Measurements from ENCODE around the gene CCDC106. TPM values are rescaled to one million over a fixed set of nuclear protein-coding genes. Genes with fewer than 3 reads are reported as not detected.
A peak's percentile ranks its signal among the peaks of the same experiment; 100 is the strongest.

Gene CCDC106
- total RNA-seq, 4 donors from 2014 or later, result 8.1 to 17.4 (median 14.0) TPM

DNA sequence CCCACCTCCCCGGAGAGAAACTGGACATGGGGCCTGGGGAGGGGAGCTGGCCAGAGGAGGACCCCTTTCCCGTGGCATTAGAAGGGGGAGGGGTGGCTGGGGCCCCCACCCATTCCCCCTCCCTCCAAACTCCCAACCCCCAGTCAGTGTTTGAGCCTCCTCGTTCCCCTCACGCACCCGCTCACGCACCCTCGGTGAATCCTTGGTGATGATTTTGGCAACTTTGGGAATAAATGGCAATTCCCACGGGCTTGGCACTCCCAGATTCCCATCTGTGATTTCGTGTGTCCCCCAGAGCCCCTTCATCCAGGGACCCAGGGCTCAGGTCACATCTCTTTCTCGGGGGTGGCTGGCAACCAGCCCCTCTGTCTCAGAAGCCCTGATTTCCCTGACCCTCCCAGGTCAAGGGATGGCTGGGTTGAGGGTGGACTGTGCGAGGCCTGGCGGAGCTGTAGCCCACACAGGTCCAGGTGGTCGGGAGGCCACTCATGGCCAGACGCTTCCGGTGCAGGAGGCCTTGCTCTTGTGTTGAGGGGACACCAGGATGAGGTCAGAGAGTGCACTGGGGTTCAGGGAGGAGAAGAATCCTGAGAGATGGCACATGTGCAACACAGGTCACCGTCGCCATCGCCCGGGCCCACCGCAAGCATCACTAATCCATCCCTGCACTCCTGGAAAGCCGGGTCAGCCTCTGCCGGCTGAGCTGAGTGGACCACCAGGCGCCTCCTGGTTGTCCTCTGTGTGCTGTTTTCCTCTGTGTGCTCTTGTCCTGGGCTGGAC lies 47.7 kb downstream of the CCDC106 start:
- no peak for TF ChIP-seq POLR2A (IDR thresholded peaks at IDR 0.05)
- TF ChIP-seq, protein P1, sequence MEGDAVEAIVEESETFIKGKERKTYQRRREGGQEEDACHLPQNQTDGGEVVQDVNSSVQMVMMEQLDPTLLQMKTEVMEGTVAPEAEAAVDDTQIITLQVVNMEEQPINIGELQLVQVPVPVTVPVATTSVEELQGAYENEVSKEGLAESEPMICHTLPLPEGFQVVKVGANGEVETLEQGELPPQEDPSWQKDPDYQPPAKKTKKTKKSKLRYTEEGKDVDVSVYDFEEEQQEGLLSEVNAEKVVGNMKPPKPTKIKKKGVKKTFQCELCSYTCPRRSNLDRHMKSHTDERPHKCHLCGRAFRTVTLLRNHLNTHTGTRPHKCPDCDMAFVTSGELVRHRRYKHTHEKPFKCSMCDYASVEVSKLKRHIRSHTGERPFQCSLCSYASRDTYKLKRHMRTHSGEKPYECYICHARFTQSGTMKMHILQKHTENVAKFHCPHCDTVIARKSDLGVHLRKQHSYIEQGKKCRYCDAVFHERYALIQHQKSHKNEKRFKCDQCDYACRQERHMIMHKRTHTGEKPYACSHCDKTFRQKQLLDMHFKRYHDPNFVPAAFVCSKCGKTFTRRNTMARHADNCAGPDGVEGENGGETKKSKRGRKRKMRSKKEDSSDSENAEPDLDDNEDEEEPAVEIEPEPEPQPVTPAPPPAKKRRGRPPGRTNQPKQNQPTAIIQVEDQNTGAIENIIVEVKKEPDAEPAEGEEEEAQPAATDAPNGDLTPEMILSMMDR (IDR thresholded peaks at IDR 0.05), result no peak
- Histone ChIP-seq H3K4me1 (peaks cover 0 to 7% (median 0%) of the 10 kb centered on the region in 4 donors), H3K4me3 (no peak overlapping the region), H3K9me3 (no peaks in the 10 kb centered on the region), H3K27ac (no peak overlapping the region), H3K27me3 (no peaks in the 10 kb centered on the region), H3K36me3 (peaks cover 0 to 99% (median 0%) of the 10 kb centered on the region in 3 donors)
- DNase-seq, result peak in 1 of 3 donors; percentile 35

DNA sequence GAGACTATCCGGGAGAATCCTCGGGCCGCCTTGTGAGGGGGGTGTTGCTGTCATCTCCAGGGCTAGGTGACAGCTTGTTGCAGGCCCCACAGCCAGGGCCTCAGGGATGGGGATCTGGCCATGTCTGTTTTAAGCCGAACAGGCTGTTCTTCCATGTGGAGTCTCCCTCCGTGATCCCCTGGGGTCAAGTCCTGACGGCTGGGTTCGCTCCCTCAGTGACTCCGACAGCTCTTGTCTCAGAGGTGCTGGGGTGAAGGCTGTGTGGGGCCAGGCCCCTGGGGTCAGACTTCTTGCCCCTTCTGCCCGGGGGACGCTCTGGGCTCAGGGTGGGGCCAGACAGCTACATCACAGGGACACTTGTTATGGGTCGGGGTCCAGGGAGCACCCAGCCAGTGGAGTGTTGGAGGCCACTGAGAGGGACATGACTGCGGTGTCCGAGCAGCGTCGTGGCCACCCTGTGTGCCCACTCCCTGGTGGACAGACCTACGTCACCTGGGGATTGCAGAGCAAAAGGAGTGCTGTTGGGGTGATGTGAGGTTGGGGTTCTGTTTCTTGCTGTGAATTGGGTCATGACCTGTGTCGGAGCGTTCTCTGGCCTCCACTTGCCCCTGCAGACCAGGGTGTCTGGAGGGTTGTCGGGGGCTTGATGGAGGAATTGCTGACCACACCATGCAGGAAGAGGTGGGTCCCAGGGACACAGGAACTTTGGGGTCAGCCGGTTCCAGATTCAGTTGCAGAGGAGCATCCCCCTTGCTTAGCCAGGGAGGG lies 48.5 kb downstream of the CCDC106 start:
- peaks cover 0 to 8% (median 0%) of the 10 kb centered on the region in 4 donors for H3K4me1 ChIP-seq
- H3K4me3 ChIP-seq, result no peak overlapping the region
- DNase-seq, result peak in 1 of 3 donors; percentile 36
- no peak for TF ChIP-seq POLR2A (IDR thresholded peaks at IDR 0.05)
- TF ChIP-seq, protein P1 (IDR thresholded peaks at IDR 0.05), result no peak
- H3K9me3 ChIP-seq, result no peaks in the 10 kb centered on the region
- H3K27me3 ChIP-seq, result no peaks in the 10 kb centered on the region
- no peak overlapping the region for H3K27ac ChIP-seq
- H3K36me3 ChIP-seq, result peaks cover 0 to 93% (median 0%) of the 10 kb centered on the region in 3 donors

DNA sequence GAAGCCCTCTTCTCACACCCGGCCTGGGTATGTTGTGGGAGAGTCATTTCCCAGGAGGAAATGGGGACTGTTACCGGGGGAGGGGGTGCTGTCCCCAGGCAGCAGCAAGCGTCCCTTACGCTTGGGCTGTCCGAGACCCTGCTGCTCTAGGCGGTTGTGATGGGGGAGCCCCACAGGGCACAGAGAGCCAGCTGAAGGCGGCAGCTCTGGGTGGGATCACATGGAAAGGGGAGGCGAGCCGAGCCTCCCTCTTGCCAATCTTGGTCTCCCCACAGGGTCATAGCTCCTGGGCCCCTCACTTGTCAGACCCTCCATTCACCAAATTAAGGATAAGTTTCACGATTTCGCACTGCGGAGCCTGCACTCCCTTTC lies 49.0 kb downstream of the CCDC106 start:
- no peak overlapping the region for H3K4me3 ChIP-seq
- H3K36me3 ChIP-seq, result peaks cover 0 to 87% (median 0%) of the 10 kb centered on the region in 3 donors
- H3K27me3 ChIP-seq, result no peaks in the 10 kb centered on the region
- H3K27ac ChIP-seq, result no peak overlapping the region
- DNase-seq, result peak in 1 of 3 donors; percentile 22
- peaks cover 0 to 14% (median 0%) of the 10 kb centered on the region in 4 donors for H3K4me1 ChIP-seq
- TF ChIP-seq POLR2A (IDR thresholded peaks at IDR 0.05), result no peak
- TF ChIP-seq, protein P1 (IDR thresholded peaks at IDR 0.05), result no peak
- H3K9me3 ChIP-seq, result no peaks in the 10 kb centered on the region

DNA sequence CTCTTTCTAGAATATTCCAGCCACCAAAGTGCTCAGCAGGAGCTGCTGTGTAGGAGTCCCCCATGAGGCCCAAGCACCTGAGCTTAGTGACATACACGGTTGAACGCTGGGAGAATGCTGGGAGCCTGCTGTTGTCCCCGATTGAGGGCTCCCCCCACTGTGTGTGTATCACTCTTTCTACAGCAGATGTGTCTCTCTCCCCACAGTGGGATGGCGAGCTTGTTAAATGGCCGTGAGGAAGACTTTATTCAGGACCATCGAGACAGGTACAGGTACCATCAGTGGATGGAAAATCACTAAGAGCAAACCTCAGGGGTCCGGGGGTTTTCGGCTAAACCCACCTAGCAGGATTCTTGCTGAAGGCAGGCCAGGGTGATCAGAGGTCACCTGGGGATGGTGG lies 49.7 kb downstream of the CCDC106 start:
- TF ChIP-seq, protein P1 (IDR thresholded peaks at IDR 0.05), result no peak
- no peak for TF ChIP-seq POLR2A (IDR thresholded peaks at IDR 0.05)
- peak in 1 of 3 donors; percentile 40 for DNase-seq
- Histone ChIP-seq H3K27ac (no peak overlapping the region), H3K9me3 (no peaks in the 10 kb centered on the region), H3K36me3 (peaks cover 0 to 81% (median 0%) of the 10 kb centered on the region in 3 donors), H3K4me1 (peaks cover 0 to 18% (median 0%) of the 10 kb centered on the region in 4 donors), H3K27me3 (no peaks in the 10 kb centered on the region), H3K4me3 (no peak overlapping the region)

DNA sequence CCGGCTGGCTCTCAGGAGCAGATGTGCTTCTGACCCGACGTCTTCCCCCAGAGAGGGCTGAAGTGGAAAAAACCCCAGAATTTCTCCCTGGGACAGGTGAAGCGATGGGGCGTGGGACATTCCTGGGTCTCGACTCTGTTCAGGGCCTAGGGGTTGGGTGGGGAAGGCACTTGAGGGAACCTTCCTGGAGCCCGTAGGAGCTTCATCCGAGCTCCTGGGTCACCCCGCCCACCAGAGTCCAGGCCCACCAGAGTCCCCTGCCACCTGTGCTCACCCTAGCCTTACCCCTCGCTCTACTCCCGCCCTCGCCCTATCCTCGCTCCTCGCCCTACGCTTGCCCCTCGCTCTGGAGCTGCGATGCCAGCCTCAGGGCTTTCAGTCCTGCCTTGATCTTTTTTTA lies 50.2 kb downstream of the CCDC106 start:
- Histone ChIP-seq H3K27ac (no peak overlapping the region), H3K4me3 (no peak overlapping the region)

More for the DNA sequence above, 50.2 kb downstream of the CCDC106 start:
- DNase-seq, result peak in 1 of 3 donors; percentile 32
- Histone ChIP-seq H3K4me1 (peaks cover 0 to 13% (median 0%) of the 10 kb centered on the region in 4 donors), H3K36me3 (peaks cover 0 to 75% (median 0%) of the 10 kb centered on the region in 3 donors), H3K9me3 (no peaks in the 10 kb centered on the region), H3K27me3 (no peaks in the 10 kb centered on the region)
- TF ChIP-seq, protein P1 (IDR thresholded peaks at IDR 0.05), result no peak
- no peak for TF ChIP-seq POLR2A (IDR thresholded peaks at IDR 0.05)

Data from Peyer's patch (tissue), 4 donors.